PC-3 (cell line): Measurements from ENCODE around the gene BRK1. TPM values are rescaled to one million over a fixed set of nuclear protein-coding genes. Genes with fewer than 3 reads are reported as not detected.

Source experiments
- ATAC-seq: fragments of 200-7000 bp; cut with Tn5 transposase; 2 replicates; pipeline ENCODE4 v1.9.1; 2020; ENCODE audit warnings: mild to moderate bottlenecking, moderate library complexity
- BruUV-seq: library from RNA; stranded (reverse); fragments of 400-500 nt; replicated peaks from 2 replicates; lab custom pipeline; 2021; lab: Mats Ljungman, UMichigan
- CTCF ChIA-PET: fragments of 300-600 bp; sonication (Branson Sonifier 250); formaldehyde crosslinking; loops from one replicate; lab custom pipeline; 2022; ENCODE audit warnings: antibody characterized with exemption; lab: Charles Lee
- POLR2A ChIA-PET: fragments of 300-600 bp; sonication (Branson Sonifier 250); formaldehyde crosslinking; loops from one replicate; lab custom pipeline; 2022; ENCODE audit warnings: antibody characterized with exemption; ENCODE audit not compliant: unreplicated experiment; lab: Charles Lee
- DNase-seq: peaks from one replicate; pipeline ENCODE4 v3.0.0-alpha.2; 2015
- H2AFZ ChIP-seq: fragments of 300-600 bp; sonication (generic); 2 replicates; pipeline ENCODE4 v1.6.0; 2016; ENCODE audit warnings: antibody characterized with exemption, low read length
- H3F3A ChIP-seq: fragments of 300-600 bp; sonication (generic); one replicate; pipeline ENCODE4 v1.6.0; 2017; ENCODE audit warnings: antibody characterized with exemption, low read length, control low read depth, mild to moderate bottlenecking; ENCODE audit not compliant: unreplicated experiment
- H3K27ac ChIP-seq: fragments of 300-600 bp; sonication (generic); 2 replicates; pipeline ENCODE4 v1.5.1; 2016; ENCODE audit warnings: mild to moderate bottlenecking, low read length
- H3K27me3 ChIP-seq: fragments of 300-600 bp; sonication (generic); 2 replicates; pipeline ENCODE4 v1.6.1; 2016; ENCODE audit warnings: low read length, mixed read lengths
- H3K36me3 ChIP-seq: fragments of 300-600 bp; sonication (generic); 2 replicates; pipeline ENCODE4 v1.6.1; 2016; ENCODE audit warnings: low read depth, mixed run types, low read length, mixed read lengths
- H3K4me1 ChIP-seq: fragments of 300-600 bp; sonication (generic); 2 replicates; pipeline ENCODE4 v1.5.1; 2016; ENCODE audit warnings: low read length; ENCODE audit not compliant: insufficient read depth
- H3K4me2 ChIP-seq: fragments of 300-600 bp; sonication (generic); 2 replicates; pipeline ENCODE4 v1.6.0; 2016; ENCODE audit warnings: low read length
- H3K4me3 ChIP-seq: fragments of 300-600 bp; sonication (generic); 2 replicates; pipeline ENCODE4 v1.5.1; 2016; ENCODE audit warnings: mild to moderate bottlenecking, low read length, mixed read lengths
- H3K79me2 ChIP-seq: fragments of 300-600 bp; sonication (generic); 2 replicates; pipeline ENCODE4 v1.6.1; 2017; ENCODE audit warnings: low read length, mixed read lengths
- H3K9ac ChIP-seq: fragments of 300-600 bp; sonication (generic); 2 replicates; pipeline ENCODE4 v1.6.0; 2016; ENCODE audit warnings: mild to moderate bottlenecking, low read length
- H3K9me2 ChIP-seq: fragments of 300-600 bp; sonication (generic); replicated peaks from 2 replicates; pipeline ENCODE4 v1.6.1; 2016; ENCODE audit warnings: mixed run types, low read length, mixed read lengths
- H3K9me3 ChIP-seq: fragments of 300-600 bp; sonication (generic); 2 replicates; pipeline ENCODE4 v1.6.1; 2016; ENCODE audit warnings: low read length, mixed read lengths
- H4K20me1 ChIP-seq: fragments of 300-600 bp; sonication (generic); 2 replicates; pipeline ENCODE4 v1.6.1; 2016; ENCODE audit warnings: low read length, mixed read lengths
- CTCF ChIP-seq: fragments of 300-600 bp; sonication (generic); conservative IDR thresholded peaks from 2 replicates; pipeline ENCODE4 v1.5.1; 2017; ENCODE audit warnings: antibody characterized with exemption, low read depth, mild to moderate bottlenecking, low read length
- EZH2 ChIP-seq: fragments of 300-600 bp; sonication (generic); IDR thresholded peaks from one replicate; pipeline ENCODE4 v1.6.1; 2017; ENCODE audit warnings: antibody characterized with exemption, mild to moderate bottlenecking, low read length; ENCODE audit not compliant: unreplicated experiment
- EZH2phosphoT487 ChIP-seq: fragments of 300-600 bp; sonication (generic); IDR thresholded peaks from 2 replicates; pipeline ENCODE4 v1.6.1; 2018; ENCODE audit warnings: mild to moderate bottlenecking, antibody characterized with exemption, low read length, borderline replicate concordance
- intact Hi-C: fragments of 100-400 bp; cut with micrococcal nuclease; formaldehyde crosslinking; loops from 2 replicates; pipeline ENCODE4 v1.9.0; 2023
- total RNA-seq: library from RNA; depleted of rRNA; stranded (reverse); fragments of >200 nt; gene quantifications from 2 replicates; pipeline ENCODE4 v1.2.3, GENCODE V29; 2014

BRK1 gene
- total RNA-seq, 1 experiment from 2014 or later: 140 TPM

- intact Hi-C loops: no loop called here
- Histone ChIP-seq H3K4me1 (peaks cover 15% of the 10 kb centered on the region), H2AFZ (no peak overlapping the region), H3K9me3 (no peaks in the 10 kb centered on the region), H4K20me1 (no peaks in the 10 kb centered on the region), H3K79me2 (no peaks in the 10 kb centered on the region), H3K27me3 (no peaks in the 10 kb centered on the region), H3K36me3 (peaks cover 30% of the 10 kb centered on the region; the same call in 1 of the 2 replicates), H3K4me2 (no peak overlapping the region), H3K9ac (no peak overlapping the region), H3K27ac (no peak overlapping the region), H3K4me3 (no peak overlapping the region), H3K9me2 (no peaks in the 10 kb centered on the region), H3F3A (no peaks in the 10 kb centered on the region)
- POLR2A ChIA-PET: no interaction called here
- ATAC-seq (no peak), DNase-seq (no peak)
- CTCF ChIA-PET: no interaction called here
- no peak for TF ChIP-seq EZH2phosphoT487
- TF ChIP-seq EZH2: no peak
- no peak for TF ChIP-seq CTCF
- no TSS peak for BruUV-seq
These were observed 33.6 kb upstream of the BRK1 start for GRCh38 chr3:10081871-10082270.

GRCh38 chr3:10085738-10086137, 29.7 kb upstream of the BRK1 start:
- Histone ChIP-seq H2AFZ (no peak overlapping the region), H3F3A (no peaks in the 10 kb centered on the region), H3K9ac (no peak overlapping the region), H3K4me2 (peak overlapping the region; percentile 55), H3K9me3 (no peaks in the 10 kb centered on the region), H3K27ac (peak overlapping the region; percentile 30), H3K79me2 (no peaks in the 10 kb centered on the region), H3K9me2 (no peaks in the 10 kb centered on the region), H3K36me3 (peaks cover 42% of the 10 kb centered on the region; the same call in 1 of the 2 replicates), H4K20me1 (no peaks in the 10 kb centered on the region), H3K4me3 (no peak overlapping the region), H3K4me1 (peaks cover 23% of the 10 kb centered on the region), H3K27me3 (no peaks in the 10 kb centered on the region)
- ChIA-PET POLR2A (interaction anchor here (0.6 kb wide), 1 partner anchor 106 kb away, joined by 3 read pairs; no protein-coding TSS in a partner anchor), CTCF (no interaction called here)
- DNase-seq (peak; percentile 89), ATAC-seq (peak; percentile 96)
- intact Hi-C loops: no loop called here
- BruUV-seq: no TSS peak
- TF ChIP-seq EZH2phosphoT487 (no peak), CTCF (no peak), EZH2 (no peak)

- DNase-seq (peak; percentile 65), ATAC-seq (0 out of 2 replicates have a peak, but pooled peaks have one; percentile 27)
- peaks cover 23% of the 10 kb centered on the region for H3K4me1 ChIP-seq
- POLR2A ChIA-PET: no interaction called here
- H3K79me2 ChIP-seq: no peaks in the 10 kb centered on the region
- TF ChIP-seq EZH2 (no peak), EZH2phosphoT487 (no peak), CTCF (no peak)
- H3F3A ChIP-seq: no peaks in the 10 kb centered on the region
- no TSS peak for BruUV-seq
- H3K27ac ChIP-seq: no peak overlapping the region
- no peak overlapping the region for H3K9ac ChIP-seq
- peak overlapping the region; percentile 24; the same call in 1 of the 2 replicates for H3K4me2 ChIP-seq
- H4K20me1 ChIP-seq: no peaks in the 10 kb centered on the region
- H3K36me3 ChIP-seq: peaks cover 35% of the 10 kb centered on the region; the same call in 1 of the 2 replicates
- H3K9me2 ChIP-seq: no peaks in the 10 kb centered on the region
- H3K4me3 ChIP-seq: no peak overlapping the region
- CTCF ChIA-PET: interaction anchor here (0.8 kb wide), 1 partner anchor 198 kb away, joined by 3 read pairs; no protein-coding TSS in a partner anchor
- intact Hi-C loops: no loop called here
- no peaks in the 10 kb centered on the region for H3K9me3 ChIP-seq
- H2AFZ ChIP-seq: no peak overlapping the region
- no peaks in the 10 kb centered on the region for H3K27me3 ChIP-seq
These were observed 27.2 kb upstream of the BRK1 start for GRCh38 chr3:10088256-10088655.
